Muscle layer of duodenum (tissue), 2 donors: ENCODE measurements around the gene PPP6R2.

Experiments used
- H3K27ac ChIP-seq: one replicate; pipeline ENCODE4 v1.7.0; 2013; ENCODE audit warnings: mild to moderate bottlenecking, low read length
- H3K27me3 ChIP-seq: one replicate; pipeline ENCODE4 v1.7.0; 2013; ENCODE audit warnings: low read depth, mild to moderate bottlenecking, control low read depth, low read length
- H3K36me3 ChIP-seq, 2 donors: one replicate each; pipeline ENCODE4 v1.7.0; 2013; ENCODE audit warnings: low read length in 2 of 2, control low read depth in 1 of 2, mild to moderate bottlenecking in 1 of 2; ENCODE audit not compliant: insufficient read depth in 2 of 2, control insufficient read depth in 1 of 2
- H3K4me1 ChIP-seq, 2 donors: one replicate each; pipeline ENCODE4 v1.7.0; 2013; ENCODE audit warnings: low read length in 2 of 2, mild to moderate bottlenecking in 2 of 2, control low read depth in 1 of 2, moderate library complexity in 1 of 2; ENCODE audit not compliant: insufficient read depth in 2 of 2, control insufficient read depth in 1 of 2
- H3K4me3 ChIP-seq, 2 donors: one replicate each; pipeline ENCODE4 v1.7.0; 2013; ENCODE audit warnings: low read length in 2 of 2, low read depth in 1 of 2, mild to moderate bottlenecking in 1 of 2
- H3K9me3 ChIP-seq, 2 donors: one replicate each; pipeline ENCODE4 v1.7.0; 2013; ENCODE audit warnings: low read length in 2 of 2, control low read depth in 1 of 2, mild to moderate bottlenecking in 1 of 2; ENCODE audit not compliant: control insufficient read depth in 1 of 2
- donor health status: healthy.

The PPP6R2 gene

GRCh38 chr22:50314455-50315288, 28.5 kb upstream of the PPP6R2 start:
- Histone ChIP-seq H3K4me1 (no peaks in the 10 kb centered on the region), H3K9me3 (no peaks in the 10 kb centered on the region), H3K4me3 (no peak overlapping the region), H3K27me3 (no peaks in the 10 kb centered on the region), H3K36me3 (no peaks in the 10 kb centered on the region), H3K27ac (no peak overlapping the region)

GRCh38 chr22:50315289-50316113, 27.6 kb upstream of the PPP6R2 start:
- no peaks in the 10 kb centered on the region for H3K4me1 ChIP-seq
- no peak overlapping the region for H3K27ac ChIP-seq
- H3K9me3 ChIP-seq, result no peaks in the 10 kb centered on the region
- H3K4me3 ChIP-seq, result no peak overlapping the region
- no peaks in the 10 kb centered on the region for H3K36me3 ChIP-seq
- no peaks in the 10 kb centered on the region for H3K27me3 ChIP-seq

GRCh38 chr22:50316114-50317065, 26.7 kb upstream of the PPP6R2 start:
- Histone ChIP-seq H3K27ac (no peak overlapping the region), H3K4me1 (no peaks in the 10 kb centered on the region), H3K27me3 (no peaks in the 10 kb centered on the region), H3K9me3 (no peaks in the 10 kb centered on the region), H3K36me3 (no peaks in the 10 kb centered on the region), H3K4me3 (no peak overlapping the region)

- Histone ChIP-seq H3K27ac (no peak overlapping the region), H3K36me3 (no peaks in the 10 kb centered on the region), H3K9me3 (no peaks in the 10 kb centered on the region), H3K27me3 (no peaks in the 10 kb centered on the region), H3K4me3 (no peak overlapping the region), H3K4me1 (no peaks in the 10 kb centered on the region)
Measured at GRCh38 chr22:50317178-50317577, 25.9 kb upstream of the PPP6R2 start.

- Histone ChIP-seq H3K27ac (no peak overlapping the region), H3K4me1 (no peaks in the 10 kb centered on the region), H3K36me3 (no peaks in the 10 kb centered on the region), H3K4me3 (no peak overlapping the region), H3K27me3 (no peaks in the 10 kb centered on the region), H3K9me3 (no peaks in the 10 kb centered on the region)
Measured at GRCh38 chr22:50317674-50318073, 25.5 kb upstream of the PPP6R2 start.

GRCh38 chr22:50318356-50318697, 24.8 kb upstream of the PPP6R2 start:
- no peaks in the 10 kb centered on the region for H3K27me3 ChIP-seq
- H3K4me1 ChIP-seq, result no peaks in the 10 kb centered on the region
- no peaks in the 10 kb centered on the region for H3K36me3 ChIP-seq
- no peaks in the 10 kb centered on the region for H3K9me3 ChIP-seq
- no peak overlapping the region for H3K27ac ChIP-seq
- H3K4me3 ChIP-seq, result no peak overlapping the region

- H3K27me3 ChIP-seq, result no peaks in the 10 kb centered on the region
- H3K4me1 ChIP-seq, result no peaks in the 10 kb centered on the region
- no peaks in the 10 kb centered on the region for H3K36me3 ChIP-seq
- no peak overlapping the region for H3K4me3 ChIP-seq
- H3K27ac ChIP-seq, result no peak overlapping the region
- no peaks in the 10 kb centered on the region for H3K9me3 ChIP-seq
Measured at GRCh38 chr22:50318698-50319411, 24.3 kb upstream of the PPP6R2 start.

- Histone ChIP-seq H3K27ac (no peak overlapping the region), H3K4me3 (no peak overlapping the region), H3K4me1 (no peaks in the 10 kb centered on the region), H3K9me3 (no peaks in the 10 kb centered on the region), H3K36me3 (no peaks in the 10 kb centered on the region), H3K27me3 (no peaks in the 10 kb centered on the region)
Measured at GRCh38 chr22:50319503-50319951, 23.6 kb upstream of the PPP6R2 start.

- H3K4me1 ChIP-seq, result no peaks in the 10 kb centered on the region
- H3K27ac ChIP-seq, result no peak overlapping the region
- no peaks in the 10 kb centered on the region for H3K27me3 ChIP-seq
- no peaks in the 10 kb centered on the region for H3K9me3 ChIP-seq
- no peaks in the 10 kb centered on the region for H3K36me3 ChIP-seq
- no peak overlapping the region for H3K4me3 ChIP-seq
Measured at GRCh38 chr22:50320116-50320515, 23.0 kb upstream of the PPP6R2 start.

- Histone ChIP-seq H3K4me3 (no peak overlapping the region), H3K36me3 (no peaks in the 10 kb centered on the region), H3K4me1 (peaks cover 0 to under 1% of the 10 kb centered on the region in 2 donors), H3K27ac (no peak overlapping the region), H3K9me3 (no peaks in the 10 kb centered on the region), H3K27me3 (no peaks in the 10 kb centered on the region)
Measured at GRCh38 chr22:50320671-50321325, 22.3 kb upstream of the PPP6R2 start.
